Activated CD4-positive, CD25-positive, alpha-beta regulatory T cell treated with anti-CD3 and anti-CD28 coated beads, Interleukin-2, amount 50 U/mL, for 24 hours (primary cell): ENCODE results near the gene TEAD4.

Source experiments
- ATAC-seq, 2 donors: fragments of 150-1000 bp; cut with Tn5 transposase; one replicate each; pipeline ENCODE4 v1.10.0; 2021; ENCODE audit warnings: mild to moderate bottlenecking in 1 of 2, moderate library complexity in 1 of 2

The TEAD4 gene

GRCh38 chr12:3034067-3034750 lies 75.0 kb downstream of the TEAD4 start:
- ATAC-seq = peak; percentile 33 to 45

GRCh38 chr12:3035171-3035570 lies 76.0 kb downstream of the TEAD4 start:
- no peak for ATAC-seq

GRCh38 chr12:3035815-3036702 lies 76.9 kb downstream of the TEAD4 start:
- no peak for ATAC-seq

GRCh38 chr12:3036901-3037600 lies 77.9 kb downstream of the TEAD4 start:
- ATAC-seq = no peak

GRCh38 chr12:3038166-3038565 lies 79.0 kb downstream of the TEAD4 start:
- no peak for ATAC-seq

- no peak for ATAC-seq
Measured at GRCh38 chr12:3038926-3039510, 79.8 kb downstream of the TEAD4 start.

- no peak for ATAC-seq
Measured at GRCh38 chr12:3040026-3040656, 80.9 kb downstream of the TEAD4 start.

- no peak for ATAC-seq
Measured at GRCh38 chr12:3040663-3041544, 81.7 kb downstream of the TEAD4 start.

GRCh38 chr12:3041558-3042164 lies 82.5 kb downstream of the TEAD4 start:
- ATAC-seq = peak; percentile 74 to 75

GRCh38 chr12:3042394-3042793 lies 83.2 kb downstream of the TEAD4 start:
- no peak for ATAC-seq

- ATAC-seq = no peak
Measured at GRCh38 chr12:3042826-3043225, 83.6 kb downstream of the TEAD4 start.

GRCh38 chr12:3043406-3043805 lies 84.2 kb downstream of the TEAD4 start:
- no peak for ATAC-seq

- ATAC-seq = no peak
Measured at GRCh38 chr12:3044141-3044630, 85.0 kb downstream of the TEAD4 start.

GRCh38 chr12:3045494-3045893 lies 86.3 kb downstream of the TEAD4 start:
- ATAC-seq = no peak

- no peak for ATAC-seq
Measured at GRCh38 chr12:3045989-3046388, 86.8 kb downstream of the TEAD4 start.

GRCh38 chr12:3046441-3047200 lies 87.4 kb downstream of the TEAD4 start:
- ATAC-seq = no peak

GRCh38 chr12:3047961-3048360 lies 88.8 kb downstream of the TEAD4 start:
- no peak for ATAC-seq

- ATAC-seq = no peak
Measured at GRCh38 chr12:3048540-3048939, 89.3 kb downstream of the TEAD4 start.

GRCh38 chr12:3049176-3049575 lies 90.0 kb downstream of the TEAD4 start:
- no peak for ATAC-seq

- peak in 1 of 2 donors; percentile 13 for ATAC-seq
Measured at GRCh38 chr12:3049611-3050249, 90.5 kb downstream of the TEAD4 start.
